HG02852 (cell line): ENCODE data around the gene SERPINE1.
A peak's percentile ranks its signal among the peaks of the same experiment; 100 is the strongest.

Experiments
- ATAC-seq: cut with Tn5 transposase; IDR thresholded peaks from one replicate; pipeline ENCODE4 v1.9.1; 2021; ENCODE audit warnings: mild to moderate bottlenecking, moderate library complexity; ENCODE audit not compliant: unreplicated experiment

Gene SERPINE1

GRCh38 chr7:101166909-101167644, 40.2 kb downstream of the SERPINE1 start:
- ATAC-seq = no peak

GRCh38 chr7:101167645-101168411, 40.9 kb downstream of the SERPINE1 start:
- no peak for ATAC-seq

- no peak for ATAC-seq
Measured at GRCh38 chr7:101168412-101169049, 41.6 kb downstream of the SERPINE1 start.

GRCh38 chr7:101169110-101169837, 42.4 kb downstream of the SERPINE1 start:
- ATAC-seq = no peak

GRCh38 chr7:101169838-101170551, 43.1 kb downstream of the SERPINE1 start:
- ATAC-seq = peak; percentile 38

GRCh38 chr7:101170617-101171441, 43.9 kb downstream of the SERPINE1 start:
- ATAC-seq = no peak

- no peak for ATAC-seq
Measured at GRCh38 chr7:101171442-101171837, 44.5 kb downstream of the SERPINE1 start.

- no peak for ATAC-seq
Measured at GRCh38 chr7:101172005-101172853, 45.3 kb downstream of the SERPINE1 start.

- no peak for ATAC-seq
Measured at GRCh38 chr7:101172854-101173751, 46.2 kb downstream of the SERPINE1 start.

GRCh38 chr7:101173752-101174244, 46.9 kb downstream of the SERPINE1 start:
- no peak for ATAC-seq

- ATAC-seq = no peak
Measured at GRCh38 chr7:101174322-101174854, 47.5 kb downstream of the SERPINE1 start.

GRCh38 chr7:101175664-101176063, 48.8 kb downstream of the SERPINE1 start:
- ATAC-seq = no peak

- ATAC-seq = no peak
Measured at GRCh38 chr7:101177644-101178043, 50.7 kb downstream of the SERPINE1 start.

- no peak for ATAC-seq
Measured at GRCh38 chr7:101179117-101179516, 52.2 kb downstream of the SERPINE1 start.

GRCh38 chr7:101179713-101180112, 52.8 kb downstream of the SERPINE1 start:
- ATAC-seq = no peak

GRCh38 chr7:101180130-101180755, 53.3 kb downstream of the SERPINE1 start, which contains the start of gene NAT16:
NAT16 (minus strand) TSS chr7:101180293; CDS start chr7:101174807, 5,486 bp downstream.
- no peak for ATAC-seq
